ENCODE measurements around the gene ARFGAP2.
A peak's percentile ranks its signal among the peaks of the same experiment; 100 is the strongest.

The ARFGAP2 gene

DNA sequence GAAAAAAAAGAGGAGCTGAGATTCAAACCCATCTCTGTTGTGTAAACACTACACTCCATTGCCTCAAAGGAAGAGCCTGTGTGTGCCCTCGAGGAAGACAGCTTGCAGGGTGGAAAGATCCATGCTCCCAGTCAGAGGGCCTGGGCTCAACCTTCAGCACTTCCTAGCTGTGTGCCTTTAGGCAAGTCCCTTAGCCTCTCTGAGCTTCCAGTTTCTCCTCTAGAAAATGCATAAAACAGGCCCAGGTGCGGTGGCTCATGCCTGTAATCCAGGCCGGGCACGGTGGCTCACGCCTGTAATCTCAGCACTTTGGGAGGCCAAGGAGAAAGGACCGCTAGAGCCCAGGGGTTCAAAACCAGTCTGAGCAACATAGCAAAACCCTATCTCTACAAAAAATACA, 4.6 kb upstream of the ARFGAP2 start:
- Histone ChIP-seq H3K4me1 (ENCODE audit: control insufficient read depth in 2 of 2, insufficient read depth in 2 of 2, low read length in 2 of 2) (peaks cover 14 to 20% of the 10 kb centered on the region in 2 donors), H3K4me3 (ENCODE audit: low read length in 2 of 2) (no peak overlapping the region), H3K27ac (ENCODE audit: low read depth in 2 of 2, low read length in 2 of 2) (no peak overlapping the region), H3K36me3 (ENCODE audit: control insufficient read depth in 2 of 2, insufficient read depth in 2 of 2, low read length in 2 of 2) (no peaks in the 10 kb centered on the region), H3K9me3 (ENCODE audit: control insufficient read depth in 2 of 2, low read length in 2 of 2) (no peaks in the 10 kb centered on the region), H3K9ac (ENCODE audit: low read depth in 1 of 2, low read length in 2 of 2) (no peak overlapping the region), H3K27me3 (ENCODE audit: control insufficient read depth in 2 of 2, insufficient read depth in 2 of 2, low read length in 2 of 2) (peaks cover 5 to 14% of the 10 kb centered on the region in 2 donors)

DNA sequence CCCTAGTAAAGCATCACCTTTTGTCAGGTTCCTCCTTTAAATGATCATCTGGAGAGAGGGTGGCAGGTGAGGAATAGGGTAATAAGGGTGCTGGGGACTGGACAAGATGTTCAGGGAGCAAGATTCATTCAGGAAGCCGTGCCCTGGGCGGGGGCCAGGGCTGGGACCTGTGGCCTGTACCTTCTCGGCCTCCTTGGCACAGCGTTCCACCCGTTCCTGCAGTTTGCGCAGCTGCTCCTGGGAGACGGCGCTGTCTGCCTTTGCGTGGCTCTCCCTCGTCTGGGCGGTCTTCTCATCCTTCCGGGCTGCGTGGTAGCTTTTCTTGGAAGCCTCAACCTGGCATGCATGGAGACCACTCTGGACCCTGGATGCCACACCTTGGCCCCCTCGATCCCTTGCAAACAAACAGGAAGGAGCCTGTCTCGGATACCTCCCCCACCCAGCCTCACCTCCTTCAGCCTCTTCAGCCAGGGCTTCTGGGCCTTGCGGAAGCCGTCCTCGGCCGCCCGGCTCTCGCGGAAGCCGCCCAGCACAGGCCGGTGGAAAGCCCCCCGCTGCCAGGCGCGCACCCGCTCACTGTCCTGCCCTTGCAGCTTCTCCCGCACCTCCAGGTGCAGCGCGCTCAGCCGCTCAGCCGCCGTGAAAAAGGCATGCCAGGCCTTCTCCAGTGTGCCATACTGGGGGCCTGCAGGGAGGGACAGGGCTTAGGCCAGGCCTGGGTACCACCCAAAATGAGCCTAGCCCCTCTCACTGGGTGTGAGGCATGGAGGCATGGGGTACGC, 3.5 kb upstream of the ARFGAP2 start:
- Histone ChIP-seq H3K4me3 (ENCODE audit: low read length in 2 of 2) (no peak overlapping the region), H3K36me3 (ENCODE audit: control insufficient read depth in 2 of 2, insufficient read depth in 2 of 2, low read length in 2 of 2) (peaks cover 0 to under 1% of the 10 kb centered on the region in 2 donors), H3K9ac (ENCODE audit: low read depth in 1 of 2, low read length in 2 of 2) (no peak overlapping the region), H3K27me3 (ENCODE audit: control insufficient read depth in 2 of 2, insufficient read depth in 2 of 2, low read length in 2 of 2) (peaks cover 3 to 8% of the 10 kb centered on the region in 2 donors), H3K9me3 (ENCODE audit: control insufficient read depth in 2 of 2, low read length in 2 of 2) (no peaks in the 10 kb centered on the region), H3K4me1 (ENCODE audit: control insufficient read depth in 2 of 2, insufficient read depth in 2 of 2, low read length in 2 of 2) (peaks cover 19 to 20% of the 10 kb centered on the region in 2 donors), H3K27ac (ENCODE audit: low read depth in 2 of 2, low read length in 2 of 2) (no peak overlapping the region)

DNA sequence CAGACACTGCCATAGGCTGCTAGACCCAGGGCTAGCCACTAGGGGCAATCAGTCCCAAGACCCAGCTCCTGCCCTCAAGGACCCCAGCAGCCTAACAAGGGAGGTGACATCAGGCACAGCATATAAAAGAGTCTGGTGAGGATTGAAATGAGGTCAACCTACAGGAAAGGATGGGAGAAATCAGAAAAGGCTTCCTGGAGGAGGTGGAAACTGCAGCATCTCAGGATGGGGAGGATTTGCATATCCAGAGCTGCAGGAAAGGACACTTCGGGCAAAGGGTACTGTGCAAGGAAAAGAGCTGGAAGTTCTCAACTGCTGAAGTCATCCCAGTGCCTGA, 2.9 kb upstream of the ARFGAP2 start:
- Histone ChIP-seq H3K4me1 (ENCODE audit: control insufficient read depth in 2 of 2, insufficient read depth in 2 of 2, low read length in 2 of 2) (peaks cover 17 to 19% of the 10 kb centered on the region in 2 donors), H3K36me3 (ENCODE audit: control insufficient read depth in 2 of 2, insufficient read depth in 2 of 2, low read length in 2 of 2) (peaks cover 2 to 6% of the 10 kb centered on the region in 2 donors), H3K9me3 (ENCODE audit: control insufficient read depth in 2 of 2, low read length in 2 of 2) (no peaks in the 10 kb centered on the region), H3K9ac (ENCODE audit: low read depth in 1 of 2, low read length in 2 of 2) (no peak overlapping the region), H3K27ac (ENCODE audit: low read depth in 2 of 2, low read length in 2 of 2) (no peak overlapping the region), H3K4me3 (ENCODE audit: low read length in 2 of 2) (no peak overlapping the region), H3K27me3 (ENCODE audit: control insufficient read depth in 2 of 2, insufficient read depth in 2 of 2, low read length in 2 of 2) (peaks cover 3 to 7% of the 10 kb centered on the region in 2 donors)

DNA sequence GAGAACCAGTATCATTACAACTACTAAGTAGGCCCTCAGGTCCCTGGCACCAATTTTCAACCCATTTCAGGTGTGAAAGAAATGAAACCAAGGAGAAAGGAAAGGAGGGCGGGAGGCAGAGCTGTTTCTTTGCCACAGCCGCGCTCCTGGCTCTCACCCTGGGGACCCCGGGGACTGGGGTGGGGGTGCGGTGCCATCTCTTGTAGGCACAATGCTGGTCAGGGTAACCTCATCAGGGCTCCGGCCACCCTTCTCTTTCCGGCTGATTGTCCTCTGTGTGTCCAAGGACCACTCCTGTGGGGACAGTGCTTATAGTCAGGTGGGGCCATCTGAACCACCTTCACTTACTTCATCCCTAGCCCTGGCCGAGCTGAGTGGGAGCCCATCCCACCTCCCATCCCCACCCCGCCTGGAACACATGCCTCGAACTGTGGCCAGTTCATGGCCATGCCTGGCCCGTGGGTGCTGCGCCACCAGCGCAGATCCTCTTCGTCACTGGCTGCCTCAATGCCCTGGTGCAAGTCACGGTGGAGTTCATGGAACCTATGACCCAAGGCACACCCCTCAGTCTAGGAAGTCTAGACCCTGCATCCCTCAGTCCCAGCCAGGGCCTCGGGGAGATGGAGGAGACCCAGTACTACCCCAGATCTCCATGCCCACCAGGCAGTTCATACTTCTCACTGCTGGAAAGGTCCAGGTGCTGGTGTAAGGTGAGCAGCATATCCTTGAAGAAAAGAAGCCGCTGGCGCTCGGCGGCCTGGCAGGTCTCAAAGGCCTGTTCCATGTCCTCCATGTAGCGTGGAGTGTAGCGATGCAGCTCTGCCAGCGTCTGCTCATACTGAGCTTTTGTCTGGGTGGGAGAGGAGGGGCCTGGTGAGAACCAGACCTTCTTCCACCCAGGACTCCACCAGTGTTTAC, 2.3 kb upstream of the ARFGAP2 start:
- Histone ChIP-seq H3K9ac (ENCODE audit: low read depth in 1 of 2, low read length in 2 of 2) (no peak overlapping the region), H3K27me3 (ENCODE audit: control insufficient read depth in 2 of 2, insufficient read depth in 2 of 2, low read length in 2 of 2) (peaks cover 0 to 1% of the 10 kb centered on the region in 2 donors), H3K36me3 (ENCODE audit: control insufficient read depth in 2 of 2, insufficient read depth in 2 of 2, low read length in 2 of 2) (peaks cover 3 to 9% of the 10 kb centered on the region in 2 donors), H3K4me3 (ENCODE audit: low read length in 2 of 2) (no peak overlapping the region), H3K9me3 (ENCODE audit: control insufficient read depth in 2 of 2, low read length in 2 of 2) (no peaks in the 10 kb centered on the region), H3K27ac (ENCODE audit: low read depth in 2 of 2, low read length in 2 of 2) (no peak overlapping the region), H3K4me1 (ENCODE audit: control insufficient read depth in 2 of 2, insufficient read depth in 2 of 2, low read length in 2 of 2) (peaks cover 17 to 19% of the 10 kb centered on the region in 2 donors)

DNA sequence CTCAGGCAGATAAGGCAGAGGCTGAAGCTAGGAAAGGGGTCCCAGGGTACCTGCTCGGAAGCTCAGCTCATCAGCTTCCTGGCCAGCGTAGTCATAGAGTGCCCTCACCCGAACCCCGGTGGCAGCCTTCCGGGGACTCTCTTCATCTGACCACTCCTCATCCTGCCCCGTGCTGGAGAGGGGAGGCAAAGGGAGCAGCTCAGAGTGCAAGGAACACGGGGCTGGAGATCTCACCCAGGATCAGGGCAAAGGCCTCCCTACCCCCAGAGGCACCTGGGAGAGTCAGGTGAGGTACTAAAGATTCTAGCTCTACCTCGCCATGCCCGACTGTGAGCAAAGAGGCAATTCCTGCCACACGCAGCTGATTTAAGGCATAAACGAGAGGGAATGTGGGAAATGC, 1.6 kb upstream of the ARFGAP2 start:
- peaks cover 17 to 19% of the 10 kb centered on the region in 2 donors for H3K4me1 ChIP-seq (ENCODE audit: control insufficient read depth in 2 of 2, insufficient read depth in 2 of 2, low read length in 2 of 2)
- H3K9ac ChIP-seq (ENCODE audit: low read depth in 1 of 2, low read length in 2 of 2), result no peak overlapping the region
- H3K9me3 ChIP-seq (ENCODE audit: control insufficient read depth in 2 of 2, low read length in 2 of 2), result no peaks in the 10 kb centered on the region
- no peak overlapping the region for H3K4me3 ChIP-seq (ENCODE audit: low read length in 2 of 2)
- H3K27me3 ChIP-seq (ENCODE audit: control insufficient read depth in 2 of 2, insufficient read depth in 2 of 2, low read length in 2 of 2), result no peaks in the 10 kb centered on the region
- H3K36me3 ChIP-seq (ENCODE audit: control insufficient read depth in 2 of 2, insufficient read depth in 2 of 2, low read length in 2 of 2), result peaks cover 8 to 15% of the 10 kb centered on the region in 2 donors
- H3K27ac ChIP-seq (ENCODE audit: low read depth in 2 of 2, low read length in 2 of 2), result peak overlapping the region in 1 of 2 donors; percentile 99

DNA sequence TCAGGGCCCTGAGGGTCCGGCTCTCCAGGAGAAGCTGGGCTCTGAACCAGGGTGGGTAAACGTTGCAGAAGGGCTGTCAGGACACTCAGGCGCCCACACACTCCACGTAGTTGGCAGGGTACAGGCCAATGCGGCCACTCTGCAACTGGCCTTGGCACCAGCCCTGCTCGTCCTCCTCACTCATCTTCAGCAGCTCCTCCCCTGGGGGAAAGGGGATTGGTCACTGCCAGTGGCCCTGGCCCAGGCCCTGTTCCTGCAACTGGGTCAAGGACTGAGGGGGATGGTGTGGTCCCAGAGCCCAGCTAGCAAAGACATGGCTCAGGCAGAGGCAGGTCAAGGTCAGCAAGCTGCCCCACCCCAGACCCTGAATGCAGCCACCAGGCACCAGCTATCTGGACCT, 1.2 kb upstream of the ARFGAP2 start:
- peaks cover 17 to 22% of the 10 kb centered on the region in 2 donors for H3K4me1 ChIP-seq (ENCODE audit: control insufficient read depth in 2 of 2, insufficient read depth in 2 of 2, low read length in 2 of 2)

DNA sequence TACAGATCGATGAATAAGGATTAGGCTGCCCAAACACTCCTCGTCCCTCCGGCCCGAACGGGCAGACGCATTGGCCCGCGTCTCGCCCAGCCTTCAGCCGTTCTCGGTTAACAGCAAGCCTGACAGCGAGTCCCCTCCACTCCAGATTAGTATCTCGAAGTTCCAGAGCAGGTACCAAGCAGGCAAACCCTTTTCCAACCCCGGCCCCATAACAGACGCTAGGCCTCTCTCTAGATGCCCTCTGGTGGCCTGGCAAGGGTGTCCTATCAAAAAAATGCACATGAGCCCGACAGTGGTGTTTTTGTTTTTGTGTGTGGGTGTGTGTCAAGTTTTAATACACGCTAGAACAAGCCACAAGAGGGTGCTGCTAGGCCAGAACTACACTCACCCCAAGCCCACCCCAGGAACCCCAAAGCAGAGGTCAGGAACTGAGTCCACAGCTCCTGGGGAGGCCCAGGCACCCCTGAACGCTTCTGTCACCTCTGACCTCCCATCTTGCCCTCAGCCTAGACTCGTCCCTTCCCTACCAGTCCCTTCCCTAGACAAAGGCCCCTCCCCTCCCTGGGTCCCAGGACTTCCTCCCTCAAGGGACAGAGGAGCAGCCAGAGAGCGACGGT, 658 bp upstream of the ARFGAP2 start:
- Histone ChIP-seq H3K9ac (ENCODE audit: low read depth in 1 of 2, low read length in 2 of 2) (peak overlapping the region; percentile 95 to 98), H3K27ac (ENCODE audit: low read depth in 2 of 2, low read length in 2 of 2) (peak overlapping the region; percentile 98 to 99), H3K36me3 (ENCODE audit: control insufficient read depth in 2 of 2, insufficient read depth in 2 of 2, low read length in 2 of 2) (peaks cover 17 to 25% of the 10 kb centered on the region in 2 donors), H3K9me3 (ENCODE audit: control insufficient read depth in 2 of 2, low read length in 2 of 2) (no peaks in the 10 kb centered on the region), H3K27me3 (ENCODE audit: control insufficient read depth in 2 of 2, insufficient read depth in 2 of 2, low read length in 2 of 2) (no peaks in the 10 kb centered on the region), H3K4me1 (ENCODE audit: control insufficient read depth in 2 of 2, insufficient read depth in 2 of 2, low read length in 2 of 2) (peaks cover 17 to 23% of the 10 kb centered on the region in 2 donors), H3K4me3 (ENCODE audit: low read length in 2 of 2) (peak overlapping the region; percentile 76 to 91)

More for the DNA sequence above, 1.2 kb upstream of the ARFGAP2 start:
- Histone ChIP-seq H3K9ac (ENCODE audit: low read depth in 1 of 2, low read length in 2 of 2) (peak overlapping the region; percentile 95 to 98), H3K27ac (ENCODE audit: low read depth in 2 of 2, low read length in 2 of 2) (peak overlapping the region; percentile 98 to 99), H3K27me3 (ENCODE audit: control insufficient read depth in 2 of 2, insufficient read depth in 2 of 2, low read length in 2 of 2) (no peaks in the 10 kb centered on the region), H3K36me3 (ENCODE audit: control insufficient read depth in 2 of 2, insufficient read depth in 2 of 2, low read length in 2 of 2) (peaks cover 12 to 20% of the 10 kb centered on the region in 2 donors), H3K9me3 (ENCODE audit: control insufficient read depth in 2 of 2, low read length in 2 of 2) (no peaks in the 10 kb centered on the region), H3K4me3 (ENCODE audit: low read length in 2 of 2) (peak overlapping the region; percentile 76 to 91)

DNA sequence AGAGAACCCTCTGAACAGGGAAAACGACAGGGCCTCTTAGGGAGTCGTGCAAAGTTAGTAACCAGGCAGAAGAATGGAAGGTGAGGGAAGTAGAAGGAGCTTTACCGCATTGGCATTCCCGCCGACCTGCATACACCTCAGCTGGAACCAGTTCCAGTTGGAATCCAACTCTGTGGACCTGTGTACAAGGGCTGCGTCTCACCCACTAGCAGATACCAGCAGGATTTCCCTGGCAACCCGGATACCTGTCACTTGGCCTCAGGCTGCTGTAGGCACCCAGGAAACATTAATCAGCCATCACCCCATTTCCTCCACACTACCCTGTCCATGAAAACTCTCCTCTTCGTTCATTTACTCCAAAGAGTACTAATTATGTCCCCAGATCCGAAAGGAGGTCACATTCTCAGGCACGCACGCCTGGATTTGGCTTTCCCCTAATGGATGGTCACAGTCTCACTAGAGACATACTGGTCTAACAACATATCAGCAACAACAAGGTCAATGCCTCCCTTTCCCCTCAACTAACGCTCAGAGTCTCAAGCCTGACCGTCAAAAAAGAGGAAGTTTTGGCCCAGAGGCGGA, 842 bp downstream of the ARFGAP2 start:
- Histone ChIP-seq H3K4me1 (ENCODE audit: control insufficient read depth in 2 of 2, insufficient read depth in 2 of 2, low read length in 2 of 2) (peaks cover 17 to 23% of the 10 kb centered on the region in 2 donors), H3K27me3 (ENCODE audit: control insufficient read depth in 2 of 2, insufficient read depth in 2 of 2, low read length in 2 of 2) (no peaks in the 10 kb centered on the region), H3K4me3 (ENCODE audit: low read length in 2 of 2) (peak overlapping the region; percentile 89 to 97), H3K36me3 (ENCODE audit: control insufficient read depth in 2 of 2, insufficient read depth in 2 of 2, low read length in 2 of 2) (peaks cover 31 to 39% of the 10 kb centered on the region in 2 donors), H3K9me3 (ENCODE audit: control insufficient read depth in 2 of 2, low read length in 2 of 2) (no peaks in the 10 kb centered on the region), H3K27ac (ENCODE audit: low read depth in 2 of 2, low read length in 2 of 2) (peak overlapping the region in 1 of 2 donors; percentile 88), H3K9ac (ENCODE audit: low read depth in 1 of 2, low read length in 2 of 2) (peak overlapping the region; percentile 91 to 97)

DNA sequence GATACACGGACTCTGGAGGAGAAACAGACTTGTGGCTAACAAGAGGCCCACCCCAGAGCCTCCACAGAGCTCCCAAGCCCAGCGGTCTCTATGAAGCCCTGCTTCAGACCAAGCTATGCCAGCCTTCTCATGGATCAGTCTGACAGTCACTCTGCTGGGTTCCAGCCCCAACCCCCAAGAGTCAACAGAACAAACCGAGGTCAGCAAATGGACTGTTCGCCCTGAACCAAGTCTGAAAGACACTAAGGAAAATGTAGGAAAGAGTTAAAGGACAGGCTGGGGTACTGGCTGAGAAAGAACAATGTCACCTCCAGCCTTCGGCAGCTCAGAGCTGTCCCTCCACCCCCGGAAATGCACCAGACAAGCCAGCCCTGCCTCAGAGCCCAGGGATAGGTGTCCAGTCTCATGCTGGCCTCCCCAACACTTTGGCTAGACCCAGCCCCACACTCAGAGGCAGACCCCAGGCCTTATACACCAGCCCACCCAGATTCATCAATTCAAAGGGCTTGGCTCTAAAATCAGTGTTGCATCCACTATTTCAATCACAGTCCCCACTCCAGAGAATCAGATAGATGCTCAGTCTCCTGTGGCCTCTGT, 3.8 kb downstream of the ARFGAP2 start:
- H3K36me3 ChIP-seq (ENCODE audit: control insufficient read depth in 2 of 2, insufficient read depth in 2 of 2, low read length in 2 of 2), result peaks cover 42 to 56% of the 10 kb centered on the region in 2 donors
- no peak overlapping the region for H3K9ac ChIP-seq (ENCODE audit: low read depth in 1 of 2, low read length in 2 of 2)
- no peaks in the 10 kb centered on the region for H3K27me3 ChIP-seq (ENCODE audit: control insufficient read depth in 2 of 2, insufficient read depth in 2 of 2, low read length in 2 of 2)
- peaks cover 13 to 19% of the 10 kb centered on the region in 2 donors for H3K4me1 ChIP-seq (ENCODE audit: control insufficient read depth in 2 of 2, insufficient read depth in 2 of 2, low read length in 2 of 2)
- H3K9me3 ChIP-seq (ENCODE audit: control insufficient read depth in 2 of 2, low read length in 2 of 2), result no peaks in the 10 kb centered on the region
- H3K27ac ChIP-seq (ENCODE audit: low read depth in 2 of 2, low read length in 2 of 2), result no peak overlapping the region
- H3K4me3 ChIP-seq (ENCODE audit: low read length in 2 of 2), result no peak overlapping the region

All from mucosa of rectum (tissue), 2 donors.